ENCODE measurements around the gene ADGRB3.

The ADGRB3 gene

DNA sequence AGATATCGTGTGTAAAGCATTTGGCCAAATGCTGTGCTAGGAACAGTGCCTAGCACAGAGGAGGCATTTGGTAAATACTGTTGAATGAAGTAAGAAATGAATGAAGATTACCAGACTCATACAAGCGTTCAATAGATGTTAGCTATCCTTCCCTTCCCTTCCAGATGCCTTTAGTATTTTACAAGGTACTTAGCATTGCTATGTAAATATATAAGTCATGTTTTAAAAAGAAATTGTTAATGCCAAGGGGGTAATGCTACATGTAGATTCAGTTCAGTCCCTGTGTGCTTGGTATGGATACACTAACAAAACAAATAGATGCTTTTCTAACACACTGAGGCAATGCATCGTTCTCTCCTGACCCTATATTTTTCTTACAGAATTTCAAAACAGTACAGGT is 407.2 kb downstream of the ADGRB3 start:
- Histone ChIP-seq H3K27ac (ENCODE audit: low read length) (no peak overlapping the region), H3K36me3 (ENCODE audit: control insufficient read depth in 1 of 2, insufficient read depth in 2 of 2, low read length in 2 of 2) (no peaks in the 10 kb centered on the region), H3K4me3 (ENCODE audit: low read depth in 1 of 2, low read length in 2 of 2) (no peak overlapping the region), H3K4me1 (ENCODE audit: control insufficient read depth in 1 of 2, insufficient read depth in 2 of 2, low read length in 2 of 2) (no peaks in the 10 kb centered on the region), H3K27me3 (ENCODE audit: low read depth, low read length) (no peaks in the 10 kb centered on the region), H3K9me3 (ENCODE audit: control insufficient read depth in 1 of 2, low read length in 2 of 2) (no peaks in the 10 kb centered on the region)

- H3K4me1 ChIP-seq (ENCODE audit: control insufficient read depth in 1 of 2, insufficient read depth in 2 of 2, low read length in 2 of 2): no peaks in the 10 kb centered on the region
- no peaks in the 10 kb centered on the region for H3K36me3 ChIP-seq (ENCODE audit: control insufficient read depth in 1 of 2, insufficient read depth in 2 of 2, low read length in 2 of 2)
- no peak overlapping the region for H3K27ac ChIP-seq (ENCODE audit: low read length)
- H3K27me3 ChIP-seq (ENCODE audit: low read depth, low read length): no peaks in the 10 kb centered on the region
- H3K9me3 ChIP-seq (ENCODE audit: control insufficient read depth in 1 of 2, low read length in 2 of 2): no peaks in the 10 kb centered on the region
- H3K4me3 ChIP-seq (ENCODE audit: low read depth in 1 of 2, low read length in 2 of 2): no peak overlapping the region
Observed at GRCh38 chr6:69044534-69044933, 409.5 kb downstream of the ADGRB3 start.

DNA sequence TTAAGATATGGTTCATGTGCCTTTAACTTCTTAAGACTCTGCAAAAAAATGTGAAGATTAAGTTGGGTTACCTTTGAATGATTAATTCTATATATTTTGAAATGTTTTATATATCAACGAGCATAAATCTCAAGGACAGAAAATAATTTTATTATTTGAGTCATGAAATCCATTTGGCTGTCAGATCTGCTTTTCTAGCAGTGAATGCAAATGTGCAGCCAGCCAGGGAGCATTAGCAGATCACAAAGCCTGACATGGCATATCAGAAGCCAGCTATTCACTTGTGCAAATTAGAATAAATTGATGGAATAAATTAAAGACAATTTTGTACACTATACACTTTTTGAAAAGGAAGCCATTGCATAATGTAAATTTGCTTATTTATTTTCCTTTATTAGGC is 424.3 kb downstream of the ADGRB3 start:
- Histone ChIP-seq H3K27me3 (ENCODE audit: low read depth, low read length) (no peaks in the 10 kb centered on the region), H3K4me1 (ENCODE audit: control insufficient read depth in 1 of 2, insufficient read depth in 2 of 2, low read length in 2 of 2) (no peaks in the 10 kb centered on the region), H3K27ac (ENCODE audit: low read length) (no peak overlapping the region), H3K9me3 (ENCODE audit: control insufficient read depth in 1 of 2, low read length in 2 of 2) (no peaks in the 10 kb centered on the region), H3K4me3 (ENCODE audit: low read depth in 1 of 2, low read length in 2 of 2) (no peak overlapping the region), H3K36me3 (ENCODE audit: control insufficient read depth in 1 of 2, insufficient read depth in 2 of 2, low read length in 2 of 2) (no peaks in the 10 kb centered on the region)

- H3K36me3 ChIP-seq (ENCODE audit: control insufficient read depth in 1 of 2, insufficient read depth in 2 of 2, low read length in 2 of 2): no peaks in the 10 kb centered on the region
- no peaks in the 10 kb centered on the region for H3K4me1 ChIP-seq (ENCODE audit: control insufficient read depth in 1 of 2, insufficient read depth in 2 of 2, low read length in 2 of 2)
- no peaks in the 10 kb centered on the region for H3K27me3 ChIP-seq (ENCODE audit: low read depth, low read length)
- no peak overlapping the region for H3K27ac ChIP-seq (ENCODE audit: low read length)
- H3K9me3 ChIP-seq (ENCODE audit: control insufficient read depth in 1 of 2, low read length in 2 of 2): no peaks in the 10 kb centered on the region
- no peak overlapping the region for H3K4me3 ChIP-seq (ENCODE audit: low read depth in 1 of 2, low read length in 2 of 2)
Observed at GRCh38 chr6:69061066-69061465, 426.0 kb downstream of the ADGRB3 start.

DNA sequence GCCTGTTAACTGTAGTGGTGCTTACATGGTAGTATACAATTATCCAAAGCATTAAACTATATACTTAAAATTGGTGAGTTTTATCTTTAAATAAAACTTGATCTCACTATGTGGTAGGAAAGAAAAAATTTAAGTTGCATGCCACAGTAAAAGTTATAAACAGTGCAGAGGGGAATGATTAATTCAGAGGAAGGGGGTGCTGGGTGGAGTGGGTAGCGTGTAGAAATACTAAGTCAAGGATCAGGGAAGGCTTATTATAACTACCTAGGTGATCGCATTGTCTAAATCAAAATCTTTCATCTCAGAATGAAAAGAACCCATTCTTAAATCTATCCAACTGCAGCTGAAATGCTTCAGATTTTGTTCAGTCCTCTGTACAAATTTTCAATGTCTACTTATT is 428.3 kb downstream of the ADGRB3 start:
- H3K9me3 ChIP-seq (ENCODE audit: control insufficient read depth in 1 of 2, low read length in 2 of 2): no peaks in the 10 kb centered on the region
- H3K4me1 ChIP-seq (ENCODE audit: control insufficient read depth in 1 of 2, insufficient read depth in 2 of 2, low read length in 2 of 2): no peaks in the 10 kb centered on the region
- H3K4me3 ChIP-seq (ENCODE audit: low read depth in 1 of 2, low read length in 2 of 2): no peak overlapping the region
- H3K27me3 ChIP-seq (ENCODE audit: low read depth, low read length): no peaks in the 10 kb centered on the region
- no peak overlapping the region for H3K27ac ChIP-seq (ENCODE audit: low read length)
- no peaks in the 10 kb centered on the region for H3K36me3 ChIP-seq (ENCODE audit: control insufficient read depth in 1 of 2, insufficient read depth in 2 of 2, low read length in 2 of 2)

DNA sequence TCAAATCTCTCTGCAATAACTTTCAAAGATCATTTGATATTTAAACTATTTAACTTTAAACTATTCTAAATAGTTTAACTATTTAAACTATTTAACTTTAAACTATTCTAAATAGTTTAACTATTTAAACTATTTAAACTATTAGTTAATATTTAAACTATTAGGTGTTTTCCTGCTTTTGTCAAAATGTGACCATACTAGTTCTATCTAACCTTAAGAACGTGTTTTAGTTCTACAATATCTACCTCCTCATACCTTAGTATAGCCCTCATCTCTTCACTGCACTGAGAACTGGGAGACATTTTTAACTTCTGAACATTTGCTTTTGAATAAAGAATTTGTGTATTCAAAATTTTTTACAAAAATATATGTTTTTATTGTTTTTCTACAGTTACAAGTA is 429.1 kb downstream of the ADGRB3 start:
- no peaks in the 10 kb centered on the region for H3K4me1 ChIP-seq (ENCODE audit: control insufficient read depth in 1 of 2, insufficient read depth in 2 of 2, low read length in 2 of 2)
- no peaks in the 10 kb centered on the region for H3K36me3 ChIP-seq (ENCODE audit: control insufficient read depth in 1 of 2, insufficient read depth in 2 of 2, low read length in 2 of 2)
- no peaks in the 10 kb centered on the region for H3K9me3 ChIP-seq (ENCODE audit: control insufficient read depth in 1 of 2, low read length in 2 of 2)
- no peak overlapping the region for H3K4me3 ChIP-seq (ENCODE audit: low read depth in 1 of 2, low read length in 2 of 2)
- no peak overlapping the region for H3K27ac ChIP-seq (ENCODE audit: low read length)
- no peaks in the 10 kb centered on the region for H3K27me3 ChIP-seq (ENCODE audit: low read depth, low read length)

DNA sequence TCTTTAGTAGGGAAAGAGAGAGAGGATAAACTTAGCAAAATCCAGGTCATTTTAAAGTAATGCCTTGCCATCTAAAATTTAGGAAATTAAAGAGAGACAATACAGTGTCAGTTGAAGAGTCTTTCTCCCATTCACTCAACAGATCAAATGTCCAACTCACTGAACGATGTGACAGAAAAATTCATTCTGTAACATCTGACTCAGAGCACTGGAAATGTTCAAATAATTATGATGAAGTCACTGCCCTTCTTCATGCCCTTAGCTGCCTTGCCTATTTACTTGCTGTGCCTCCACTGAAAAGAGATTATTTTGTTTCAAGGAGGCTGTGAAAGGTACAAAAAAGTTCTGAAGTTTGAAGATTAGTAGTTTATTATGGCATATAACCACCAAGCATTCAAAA is 434.8 kb downstream of the ADGRB3 start:
- H3K4me1 ChIP-seq (ENCODE audit: control insufficient read depth in 1 of 2, insufficient read depth in 2 of 2, low read length in 2 of 2): no peaks in the 10 kb centered on the region
- H3K27ac ChIP-seq (ENCODE audit: low read length): no peak overlapping the region
- H3K9me3 ChIP-seq (ENCODE audit: control insufficient read depth in 1 of 2, low read length in 2 of 2): no peaks in the 10 kb centered on the region
- no peaks in the 10 kb centered on the region for H3K27me3 ChIP-seq (ENCODE audit: low read depth, low read length)
- H3K4me3 ChIP-seq (ENCODE audit: low read depth in 1 of 2, low read length in 2 of 2): no peak overlapping the region
- no peaks in the 10 kb centered on the region for H3K36me3 ChIP-seq (ENCODE audit: control insufficient read depth in 1 of 2, insufficient read depth in 2 of 2, low read length in 2 of 2)

DNA sequence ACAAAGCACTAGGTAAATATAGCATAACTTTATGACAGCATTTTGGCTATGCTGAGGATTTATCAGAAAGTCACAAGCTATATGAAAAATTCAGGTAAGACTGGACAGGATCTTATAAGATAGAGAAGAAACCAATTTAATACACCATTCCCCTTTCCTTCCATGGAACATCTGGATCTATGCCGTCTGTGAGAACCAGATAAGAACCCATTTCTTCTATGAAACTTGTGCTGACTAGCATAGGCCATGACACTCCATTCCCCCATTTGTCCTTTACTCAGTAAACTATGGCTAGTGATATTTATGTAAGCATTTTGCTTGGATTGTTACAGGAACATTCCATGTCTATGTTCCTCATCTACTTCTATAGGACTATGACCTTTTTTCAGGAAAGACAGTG is 437.7 kb downstream of the ADGRB3 start:
- H3K27ac ChIP-seq (ENCODE audit: low read length): no peak overlapping the region
- H3K4me1 ChIP-seq (ENCODE audit: control insufficient read depth in 1 of 2, insufficient read depth in 2 of 2, low read length in 2 of 2): no peaks in the 10 kb centered on the region
- no peaks in the 10 kb centered on the region for H3K27me3 ChIP-seq (ENCODE audit: low read depth, low read length)
- no peaks in the 10 kb centered on the region for H3K36me3 ChIP-seq (ENCODE audit: control insufficient read depth in 1 of 2, insufficient read depth in 2 of 2, low read length in 2 of 2)
- H3K9me3 ChIP-seq (ENCODE audit: control insufficient read depth in 1 of 2, low read length in 2 of 2): no peaks in the 10 kb centered on the region
- H3K4me3 ChIP-seq (ENCODE audit: low read depth in 1 of 2, low read length in 2 of 2): no peak overlapping the region

DNA sequence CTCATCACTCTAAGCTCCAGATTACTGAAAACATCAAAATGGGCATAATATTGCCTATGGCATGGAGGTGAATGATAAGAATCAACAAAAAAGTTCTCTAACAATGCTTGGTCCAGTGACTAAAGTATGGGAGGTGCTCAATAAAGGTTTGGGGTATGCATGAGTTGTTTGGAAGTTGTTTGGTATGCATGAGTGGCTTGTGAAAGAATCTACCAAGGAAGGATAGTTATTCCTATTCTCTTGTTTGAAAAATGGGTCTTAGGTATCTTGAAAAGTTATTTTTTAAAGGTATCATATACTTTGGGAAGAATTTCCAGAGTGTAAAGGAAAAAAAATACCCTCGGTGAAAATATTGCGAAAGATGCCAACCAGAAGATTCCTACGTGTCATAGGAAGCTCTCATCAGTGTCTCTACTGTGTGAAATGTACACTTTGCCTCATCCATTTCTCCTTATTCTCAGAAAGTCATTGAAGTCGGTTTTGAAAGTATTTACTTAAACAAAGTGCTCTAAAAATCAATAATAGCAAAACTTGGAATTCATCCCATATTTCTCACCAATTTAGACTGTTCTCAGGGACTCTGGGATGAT is 449.8 kb downstream of the ADGRB3 start:
- Histone ChIP-seq H3K4me1 (ENCODE audit: control insufficient read depth in 1 of 2, insufficient read depth in 2 of 2, low read length in 2 of 2) (no peaks in the 10 kb centered on the region), H3K27ac (ENCODE audit: low read length) (no peak overlapping the region), H3K36me3 (ENCODE audit: control insufficient read depth in 1 of 2, insufficient read depth in 2 of 2, low read length in 2 of 2) (no peaks in the 10 kb centered on the region), H3K4me3 (ENCODE audit: low read depth in 1 of 2, low read length in 2 of 2) (no peak overlapping the region), H3K9me3 (ENCODE audit: control insufficient read depth in 1 of 2, low read length in 2 of 2) (no peaks in the 10 kb centered on the region), H3K27me3 (ENCODE audit: low read depth, low read length) (no peaks in the 10 kb centered on the region)

GRCh38 chr6:69086689-69087088 is 451.6 kb downstream of the ADGRB3 start:
- Histone ChIP-seq H3K9me3 (ENCODE audit: control insufficient read depth in 1 of 2, low read length in 2 of 2) (no peaks in the 10 kb centered on the region), H3K4me1 (ENCODE audit: control insufficient read depth in 1 of 2, insufficient read depth in 2 of 2, low read length in 2 of 2) (no peaks in the 10 kb centered on the region), H3K4me3 (ENCODE audit: low read depth in 1 of 2, low read length in 2 of 2) (no peak overlapping the region), H3K36me3 (ENCODE audit: control insufficient read depth in 1 of 2, insufficient read depth in 2 of 2, low read length in 2 of 2) (no peaks in the 10 kb centered on the region), H3K27me3 (ENCODE audit: low read depth, low read length) (no peaks in the 10 kb centered on the region), H3K27ac (ENCODE audit: low read length) (no peak overlapping the region)

DNA sequence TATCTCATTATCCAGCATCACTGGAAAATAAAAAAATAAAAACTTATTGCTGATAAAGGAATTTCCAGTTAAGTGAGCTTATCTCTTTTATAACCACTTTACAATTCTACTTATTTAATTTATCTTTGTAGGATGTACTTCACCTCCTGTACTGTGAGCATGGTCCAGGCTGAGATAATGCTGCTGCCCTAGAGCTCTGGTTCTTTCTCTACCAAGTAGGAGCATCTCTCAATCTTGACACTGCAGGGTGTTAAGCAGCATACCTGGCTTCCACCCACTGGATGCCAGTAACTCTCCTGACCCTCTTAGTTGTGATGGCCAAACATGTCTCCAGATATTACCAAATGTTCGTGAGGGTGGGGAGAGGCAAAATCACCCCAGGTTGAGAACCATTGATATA is 454.5 kb downstream of the ADGRB3 start:
- Histone ChIP-seq H3K27ac (ENCODE audit: low read length) (no peak overlapping the region), H3K27me3 (ENCODE audit: low read depth, low read length) (no peaks in the 10 kb centered on the region), H3K4me1 (ENCODE audit: control insufficient read depth in 1 of 2, insufficient read depth in 2 of 2, low read length in 2 of 2) (no peaks in the 10 kb centered on the region), H3K36me3 (ENCODE audit: control insufficient read depth in 1 of 2, insufficient read depth in 2 of 2, low read length in 2 of 2) (no peaks in the 10 kb centered on the region), H3K9me3 (ENCODE audit: control insufficient read depth in 1 of 2, low read length in 2 of 2) (no peaks in the 10 kb centered on the region), H3K4me3 (ENCODE audit: low read depth in 1 of 2, low read length in 2 of 2) (no peak overlapping the region)

DNA sequence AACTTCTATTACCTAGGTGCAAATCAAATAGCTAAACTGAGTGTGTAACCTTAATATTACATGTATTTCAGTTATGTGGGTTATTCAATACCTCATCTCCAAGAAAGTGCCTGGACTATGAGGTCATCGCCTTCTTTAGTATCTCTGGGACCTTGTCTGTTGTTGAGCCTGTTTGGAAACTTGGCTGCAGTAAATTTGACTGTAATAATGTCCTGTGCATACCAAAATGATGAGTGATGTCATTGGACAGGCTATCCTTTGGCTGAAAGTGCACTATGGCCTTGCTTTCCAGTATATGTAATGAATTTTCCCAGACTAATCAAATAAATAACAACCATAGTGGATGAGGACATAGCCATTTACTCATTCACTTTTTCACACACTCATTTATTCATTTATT is 455.1 kb downstream of the ADGRB3 start:
- Histone ChIP-seq H3K4me3 (ENCODE audit: low read depth in 1 of 2, low read length in 2 of 2) (no peak overlapping the region), H3K27ac (ENCODE audit: low read length) (no peak overlapping the region), H3K36me3 (ENCODE audit: control insufficient read depth in 1 of 2, insufficient read depth in 2 of 2, low read length in 2 of 2) (no peaks in the 10 kb centered on the region), H3K27me3 (ENCODE audit: low read depth, low read length) (no peaks in the 10 kb centered on the region), H3K9me3 (ENCODE audit: control insufficient read depth in 1 of 2, low read length in 2 of 2) (no peaks in the 10 kb centered on the region), H3K4me1 (ENCODE audit: control insufficient read depth in 1 of 2, insufficient read depth in 2 of 2, low read length in 2 of 2) (no peaks in the 10 kb centered on the region)

Data from muscle layer of duodenum (tissue), 2 donors.